HG02852 (cell line): ENCODE data around the gene SECISBP2.

Experiments
- ATAC-seq: cut with Tn5 transposase; IDR thresholded peaks from one replicate; pipeline ENCODE4 v1.9.1; 2021; ENCODE audit warnings: mild to moderate bottlenecking, moderate library complexity; ENCODE audit not compliant: unreplicated experiment

SECISBP2 gene

GRCh38 chr9:89345476-89345875 is 27.2 kb downstream of the SECISBP2 start:
- no peak for ATAC-seq

GRCh38 chr9:89346696-89347095 is 28.4 kb downstream of the SECISBP2 start:
- ATAC-seq, result no peak

DNA sequence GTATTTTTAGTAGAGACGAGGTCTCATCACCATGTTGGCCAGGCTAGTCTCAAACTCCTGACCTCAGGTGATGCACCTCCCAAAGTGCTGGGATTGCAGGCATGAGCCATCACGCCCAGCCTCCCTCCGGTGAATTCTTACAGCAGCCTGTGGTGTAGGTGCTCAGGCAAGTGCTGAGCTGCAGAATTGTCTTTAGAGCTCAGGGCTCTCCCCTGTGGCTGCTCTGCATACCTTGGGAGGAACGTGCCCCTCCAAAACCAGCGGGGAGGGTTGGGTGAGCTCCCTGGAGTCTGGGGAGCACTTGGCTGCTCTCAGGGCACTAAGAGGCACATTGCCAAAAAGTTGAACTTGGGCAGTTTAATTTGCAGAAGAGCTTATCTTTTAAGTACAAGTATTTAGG is 29.4 kb downstream of the SECISBP2 start:
- ATAC-seq, result no peak

- no peak for ATAC-seq
Observed at GRCh38 chr9:89349607-89350006, 31.3 kb downstream of the SECISBP2 start.

GRCh38 chr9:89350988-89351557 is 32.8 kb downstream of the SECISBP2 start:
- no peak for ATAC-seq

DNA sequence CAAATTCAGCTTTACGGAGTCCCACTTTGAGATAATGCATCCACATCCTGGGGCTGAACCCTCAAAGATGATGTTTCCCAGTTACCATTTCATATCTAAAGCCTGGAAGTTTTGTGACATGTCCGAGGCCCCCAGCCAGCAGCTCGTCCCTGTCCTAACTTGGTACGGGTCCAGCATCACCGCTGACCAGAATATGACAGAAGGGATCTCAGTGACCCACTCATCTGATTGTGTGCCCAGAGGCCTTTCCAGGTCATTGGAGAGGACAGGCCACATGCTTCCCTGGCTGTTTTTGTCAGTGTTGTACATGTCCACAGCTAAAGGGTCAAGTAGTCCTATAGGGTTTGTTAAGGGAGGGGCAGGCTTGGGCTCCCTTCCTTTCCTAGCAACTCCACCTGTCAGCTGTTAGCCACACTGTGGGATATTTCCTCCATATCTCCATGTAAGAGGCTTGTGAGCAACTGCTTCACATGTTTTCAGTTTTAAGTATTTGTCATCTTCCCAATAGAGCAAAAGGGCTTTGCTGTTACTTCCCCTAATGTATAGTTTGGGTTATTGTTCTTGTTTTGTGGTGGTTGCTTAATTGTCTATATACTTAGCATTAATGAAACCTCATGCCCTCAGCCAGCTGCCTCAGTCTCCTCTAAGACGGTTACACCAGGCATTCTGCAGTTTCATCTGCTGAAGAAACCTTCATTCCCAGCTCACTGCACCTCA is 33.4 kb downstream of the SECISBP2 start:
- no peak for ATAC-seq

DNA sequence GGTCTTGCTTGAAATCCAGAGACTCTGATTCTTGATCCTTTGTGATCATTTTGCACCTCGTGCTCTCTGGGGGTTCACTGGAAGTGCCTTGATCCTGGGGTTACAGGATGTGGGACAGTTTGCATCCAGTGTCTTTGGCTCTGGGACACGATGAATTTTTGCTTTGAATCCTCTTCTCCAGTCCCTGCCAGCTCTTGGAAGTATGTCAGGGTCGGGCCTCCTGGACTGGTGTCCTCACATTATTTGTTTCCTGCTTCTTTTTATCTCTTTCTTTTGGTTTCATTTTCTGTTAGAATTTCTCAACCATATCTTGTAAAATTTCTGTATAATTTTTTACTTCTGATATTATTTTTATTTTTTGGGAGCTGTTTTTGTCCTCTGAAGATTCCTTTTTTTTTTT is 34.2 kb downstream of the SECISBP2 start:
- ATAC-seq, result no peak

GRCh38 chr9:89352874-89353649 is 34.8 kb downstream of the SECISBP2 start:
- ATAC-seq, result no peak

DNA sequence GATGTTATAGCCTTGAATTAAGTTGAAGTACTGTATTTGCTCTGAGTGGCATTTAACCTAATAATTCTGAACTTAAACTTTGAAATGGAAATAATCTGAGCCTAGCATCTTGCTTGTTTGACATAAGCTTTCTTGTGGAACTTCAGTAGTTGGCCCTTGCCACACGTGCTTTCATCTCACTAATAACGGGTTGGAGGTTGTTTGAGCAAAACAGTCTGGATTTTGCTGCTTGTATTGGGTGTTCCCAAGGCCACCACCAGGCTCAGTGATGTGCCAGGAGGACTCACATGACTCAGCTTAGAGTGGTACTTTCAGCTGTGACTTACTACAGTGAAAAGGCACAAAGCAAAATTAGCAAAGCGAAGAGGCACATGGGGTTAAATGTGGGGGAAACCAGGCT is 35.7 kb downstream of the SECISBP2 start:
- no peak for ATAC-seq

- ATAC-seq, result no peak
Observed at GRCh38 chr9:89354471-89354870, 36.2 kb downstream of the SECISBP2 start.

GRCh38 chr9:89356782-89357181 is 38.5 kb downstream of the SECISBP2 start:
- no peak for ATAC-seq

GRCh38 chr9:89357331-89358197 is 39.3 kb downstream of the SECISBP2 start:
- no peak for ATAC-seq

DNA sequence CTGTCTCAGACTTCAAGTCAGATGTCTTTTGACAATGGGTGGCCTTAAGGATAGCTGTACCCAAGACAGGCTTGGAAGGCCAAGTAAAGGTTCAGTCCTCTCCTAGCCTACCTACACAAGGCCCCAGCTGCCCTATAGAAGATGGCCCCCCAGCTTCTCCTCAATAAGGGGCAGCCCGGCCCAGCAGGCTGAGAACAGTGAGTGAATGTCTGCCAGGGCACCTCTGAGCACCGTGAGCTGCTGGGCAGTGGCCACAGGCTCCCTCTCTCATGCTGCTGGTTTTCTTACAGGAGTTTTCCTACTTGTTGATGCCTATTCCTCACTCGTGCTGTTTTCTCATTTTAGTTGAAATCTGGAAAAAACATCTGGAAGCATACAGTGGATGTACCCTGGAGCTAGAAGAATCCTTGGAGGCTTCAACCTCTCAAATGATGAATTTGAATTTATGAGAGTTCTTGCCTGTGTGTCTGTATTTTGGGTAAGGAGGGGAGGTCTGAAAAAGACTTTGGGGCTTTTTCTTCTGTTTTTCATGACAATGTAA is 40.1 kb downstream of the SECISBP2 start:
- no peak for ATAC-seq

- no peak for ATAC-seq
Observed at GRCh38 chr9:89358985-89359384, 40.7 kb downstream of the SECISBP2 start.

DNA sequence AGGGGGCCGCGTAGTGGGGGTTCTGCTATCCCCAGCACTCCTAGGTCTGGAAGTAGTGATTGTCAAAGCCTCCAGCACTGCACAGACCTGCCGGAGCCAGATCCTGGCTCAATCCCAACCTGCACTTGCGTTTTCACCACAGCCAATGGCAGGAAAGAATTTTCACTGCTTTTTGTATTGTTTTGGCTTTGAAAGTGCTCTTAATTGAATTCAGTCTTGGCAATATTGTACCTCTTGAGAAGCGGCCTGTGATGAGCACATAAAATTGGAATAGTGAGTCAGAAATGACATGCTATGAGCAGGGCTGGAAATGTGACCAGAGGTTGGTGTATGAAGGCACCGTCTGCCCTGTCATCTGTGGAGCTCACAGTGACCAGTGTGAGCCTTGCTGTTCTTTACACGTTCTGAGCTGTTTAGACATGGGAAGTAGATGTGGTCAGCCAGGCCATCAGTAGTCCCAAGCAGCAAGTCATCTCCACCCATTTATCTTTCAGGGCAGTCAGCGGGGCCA is 41.5 kb downstream of the SECISBP2 start:
- no peak for ATAC-seq

DNA sequence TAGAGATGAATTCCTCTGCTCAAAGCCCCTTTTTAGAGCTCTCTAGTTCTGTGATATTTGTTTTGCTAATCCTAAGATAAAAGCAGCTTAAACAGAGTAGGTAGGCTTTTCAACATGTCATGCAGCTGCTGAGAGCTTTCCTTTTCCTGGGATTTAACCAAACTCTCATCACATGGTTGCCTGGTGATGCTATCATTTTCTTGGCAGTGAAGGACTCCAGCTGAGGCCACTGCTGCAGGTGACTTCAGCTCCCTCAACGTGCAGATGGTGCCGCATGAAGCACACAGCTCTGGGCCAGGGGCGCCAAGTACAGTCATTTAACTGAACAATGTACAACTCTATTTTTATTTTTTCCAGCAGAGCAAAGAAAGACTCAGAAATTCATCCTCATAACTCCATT is 42.2 kb downstream of the SECISBP2 start:
- no peak for ATAC-seq

DNA sequence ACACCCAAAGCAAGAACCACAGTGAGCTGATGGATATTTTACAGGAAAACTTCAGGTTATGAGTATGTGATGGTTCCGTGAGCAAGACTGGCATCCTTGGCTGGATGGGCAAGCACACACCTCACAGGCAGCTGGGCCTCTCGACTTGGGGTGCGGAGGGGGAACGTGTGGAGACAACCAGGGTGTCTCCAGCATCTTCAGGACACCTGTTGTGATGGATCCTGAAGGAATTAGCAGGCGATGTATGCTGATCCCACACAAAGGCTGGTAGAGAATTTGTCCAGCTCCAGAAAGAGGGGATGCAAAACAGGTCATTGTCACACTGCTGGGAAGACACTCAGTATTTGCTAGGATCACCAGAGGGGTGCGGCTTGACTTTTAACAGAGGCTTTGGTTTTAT is 42.7 kb downstream of the SECISBP2 start:
- ATAC-seq, result no peak

DNA sequence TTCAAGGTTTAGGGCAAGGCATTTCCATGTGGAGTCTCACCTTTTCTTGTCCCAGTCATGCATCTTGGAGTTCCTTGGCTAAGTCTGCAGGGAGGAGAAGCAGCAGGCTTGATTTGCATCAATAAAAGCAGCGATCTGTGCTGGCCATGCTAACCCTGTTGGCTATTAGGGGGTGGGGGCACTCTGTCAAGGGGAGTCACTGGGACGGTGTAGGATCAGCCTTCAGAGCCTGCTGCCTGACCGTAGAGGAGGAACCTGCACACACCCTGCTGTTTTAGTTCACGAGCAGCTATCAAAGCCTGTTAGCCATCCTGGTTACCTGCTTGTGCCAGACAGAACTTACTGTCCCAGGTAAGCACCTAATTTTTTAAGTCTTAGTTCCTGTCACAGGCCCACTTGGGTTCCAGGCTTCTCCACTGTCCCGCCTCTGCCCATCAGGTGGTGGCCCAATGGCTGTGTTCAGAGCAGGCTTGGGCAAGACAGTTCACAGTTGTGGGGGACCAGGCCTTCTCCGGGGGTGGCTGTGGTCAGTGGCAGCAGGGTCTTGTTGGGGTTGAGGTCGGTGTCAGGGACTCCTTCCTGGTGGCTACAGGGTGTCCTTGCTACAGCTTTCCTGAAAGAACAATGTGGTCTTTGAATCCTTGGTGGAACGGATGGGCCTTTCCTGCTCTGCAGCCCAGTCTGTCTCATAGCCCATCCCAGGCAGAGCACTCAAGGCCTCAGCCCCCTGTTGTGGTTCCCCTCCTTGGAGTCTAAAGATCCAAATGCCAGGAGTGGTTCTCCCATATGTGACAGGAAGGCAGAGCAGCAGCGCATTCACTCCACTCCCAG is 43.7 kb downstream of the SECISBP2 start:
- no peak for ATAC-seq

GRCh38 chr9:89362647-89363310 is 44.5 kb downstream of the SECISBP2 start:
- no peak for ATAC-seq
